SU-DHL-6 (cell line): Measurements from ENCODE around the gene ZKSCAN4.

Source experiments
- H2AFZ ChIP-seq: fragments of 200-600 bp; sonication (generic); 2 replicates; pipeline ENCODE4 v1.6.1; 2014; ENCODE audit warnings: low read depth, mild to moderate bottlenecking, moderate library complexity, mixed read lengths, antibody characterized with exemption, low read length; ENCODE audit not compliant: severe bottlenecking
- H3F3A ChIP-seq: fragments of 200-600 bp; shearing (Covaris generic); 2 replicates; pipeline ENCODE4 v1.6.0; 2016; ENCODE audit warnings: antibody characterized with exemption, mild to moderate bottlenecking; ENCODE audit not compliant: insufficient read depth
- H3K27ac ChIP-seq: fragments of 200-600 bp; sonication (generic); 2 replicates; pipeline ENCODE4 v1.5.1; 2016; ENCODE audit warnings: low read depth, mild to moderate bottlenecking, low read length, moderate library complexity, mixed read lengths
- H3K27me3 ChIP-seq: fragments of 200-600 bp; sonication (generic), shearing (Covaris generic); 2 replicates; pipeline ENCODE4 v1.6.0; 2014; ENCODE audit warnings: mild to moderate bottlenecking, low read length
- H3K36me3 ChIP-seq: fragments of 200-600 bp; sonication (generic); 2 replicates; pipeline ENCODE4 v1.6.1; 2014; ENCODE audit warnings: mild to moderate bottlenecking, low read length, mixed read lengths
- H3K4me2 ChIP-seq: fragments of 300-600, 200-600 bp; shearing (Covaris generic), sonication (generic); 2 replicates; pipeline ENCODE4 v1.6.0; 2014; ENCODE audit warnings: low read length, low read depth, mild to moderate bottlenecking; ENCODE audit not compliant: poor library complexity, severe bottlenecking
- H3K4me3 ChIP-seq: fragments of 200-600 bp; sonication (generic); 2 replicates; pipeline ENCODE4 v1.5.1; 2014; ENCODE audit warnings: antibody characterized with exemption, low read length, mild to moderate bottlenecking, mixed read lengths; ENCODE audit not compliant: insufficient read depth, poor library complexity, severe bottlenecking
- H3K79me2 ChIP-seq: fragments of 200-600 bp; sonication (generic); 2 replicates; pipeline ENCODE4 v1.6.1; 2014; ENCODE audit warnings: mild to moderate bottlenecking, low read length, moderate library complexity; ENCODE audit not compliant: insufficient read depth
- H3K9ac ChIP-seq: fragments of 200-600 bp; sonication (generic); 2 replicates; pipeline ENCODE4 v1.7.0; 2014; ENCODE audit warnings: mild to moderate bottlenecking, low read length
- H3K9me2 ChIP-seq: fragments of 200-600 bp; sonication (generic); replicated peaks from 2 replicates; pipeline ENCODE4 v1.6.1; 2014; ENCODE audit warnings: low read length; ENCODE audit not compliant: insufficient read depth
- H3K9me3 ChIP-seq: fragments of 200-600 bp; sonication (generic); 2 replicates; pipeline ENCODE4 v1.6.1; 2014; ENCODE audit warnings: low read length, mixed read lengths; ENCODE audit not compliant: insufficient read depth
- H4K20me1 ChIP-seq: fragments of 200-600 bp; sonication (generic); 2 replicates; pipeline ENCODE4 v1.6.1; 2014; ENCODE audit warnings: low read depth, mild to moderate bottlenecking, antibody characterized with exemption, low read length, moderate library complexity, mixed read lengths
- CTCF ChIP-seq: fragments of 200-600 bp; sonication (generic); IDR thresholded peaks from one replicate; pipeline ENCODE4 v1.5.1; 2017; ENCODE audit warnings: antibody characterized with exemption, mild to moderate bottlenecking, low read length, moderate library complexity; ENCODE audit not compliant: insufficient read depth, poor library complexity, severe bottlenecking
- EZH2phosphoT487 ChIP-seq: fragments of 200-600 bp; sonication (generic), shearing (Covaris generic); conservative IDR thresholded peaks from 2 replicates; pipeline ENCODE4 v1.6.1; 2018; ENCODE audit warnings: mild to moderate bottlenecking, antibody characterized with exemption, low read length, moderate library complexity, mixed read lengths

The ZKSCAN4 gene

GRCh38 chr6:28209753-28210535, 42.1 kb downstream of the ZKSCAN4 start:
- no peak overlapping the region for H3K27ac ChIP-seq
- no peaks in the 10 kb centered on the region for H3K9me3 ChIP-seq
- H3K27me3 ChIP-seq, result peaks cover 7% of the 10 kb centered on the region; the same call in 1 of the 2 replicates
- TF ChIP-seq CTCF, result no peak
- TF ChIP-seq EZH2phosphoT487, result no peak
- no peak overlapping the region for H3K4me2 ChIP-seq
- H2AFZ ChIP-seq, result no peak overlapping the region
- H3K4me3 ChIP-seq, result no peak overlapping the region
- no peaks in the 10 kb centered on the region for H3K79me2 ChIP-seq
- H3K9ac ChIP-seq, result no peak overlapping the region
- H4K20me1 ChIP-seq, result no peaks in the 10 kb centered on the region
- H3F3A ChIP-seq, result no peaks in the 10 kb centered on the region
- H3K9me2 ChIP-seq, result no peaks in the 10 kb centered on the region
- H3K36me3 ChIP-seq, result no peaks in the 10 kb centered on the region

GRCh38 chr6:28208111-28208659, 43.9 kb downstream of the ZKSCAN4 start:
- no peak for TF ChIP-seq EZH2phosphoT487
- TF ChIP-seq CTCF, result no peak
- Histone ChIP-seq H3K9me3 (no peaks in the 10 kb centered on the region), H3K9me2 (no peaks in the 10 kb centered on the region), H3K27ac (no peak overlapping the region), H3F3A (no peaks in the 10 kb centered on the region), H3K79me2 (no peaks in the 10 kb centered on the region), H4K20me1 (no peaks in the 10 kb centered on the region), H2AFZ (no peak overlapping the region), H3K9ac (no peak overlapping the region), H3K36me3 (no peaks in the 10 kb centered on the region), H3K27me3 (peaks cover 8% of the 10 kb centered on the region; the same call in 1 of the 2 replicates), H3K4me3 (no peak overlapping the region), H3K4me2 (no peak overlapping the region)

- TF ChIP-seq CTCF (no peak), EZH2phosphoT487 (no peak)
- H3K4me3 ChIP-seq, result no peak overlapping the region
- no peak overlapping the region for H3K9ac ChIP-seq
- H2AFZ ChIP-seq, result no peak overlapping the region
- H3K79me2 ChIP-seq, result no peaks in the 10 kb centered on the region
- no peaks in the 10 kb centered on the region for H3F3A ChIP-seq
- H3K4me2 ChIP-seq, result no peak overlapping the region
- H3K9me2 ChIP-seq, result no peaks in the 10 kb centered on the region
- H3K9me3 ChIP-seq, result no peaks in the 10 kb centered on the region
- H3K36me3 ChIP-seq, result no peaks in the 10 kb centered on the region
- no peak overlapping the region for H3K27ac ChIP-seq
- peaks cover 8% of the 10 kb centered on the region; the same call in 1 of the 2 replicates for H3K27me3 ChIP-seq
- no peaks in the 10 kb centered on the region for H4K20me1 ChIP-seq
Measured at GRCh38 chr6:28207510-28208110, 44.5 kb downstream of the ZKSCAN4 start.
